GM18505 (cell line): Measurements from ENCODE around the gene LRRFIP1.

ENCODE experiments used
- ATAC-seq: cut with Tn5 transposase; IDR thresholded peaks from one replicate; pipeline ENCODE4 v1.9.1; 2021; ENCODE audit not compliant: unreplicated experiment
- POLR2A ChIP-seq: IDR thresholded peaks from 4 replicates; pipeline ENCODE4 v1.6.1; 2011; ENCODE audit warnings: borderline replicate concordance; ENCODE audit not compliant: insufficient read depth, insufficient read length; ENCODE audit errors: extremely low read depth

Gene LRRFIP1

GRCh38 chr2:237630216-237631000 is 3.0 kb downstream of the LRRFIP1 start:
- ATAC-seq: no peak
- TF ChIP-seq POLR2A: no peak

- TF ChIP-seq POLR2A: no peak
- ATAC-seq: no peak
Observed at GRCh38 chr2:237631007-237631785, 3.8 kb downstream of the LRRFIP1 start.

- no peak for ATAC-seq
- TF ChIP-seq POLR2A: no peak
Observed at GRCh38 chr2:237631801-237632585, 4.6 kb downstream of the LRRFIP1 start.

- TF ChIP-seq POLR2A: no peak
- no peak for ATAC-seq
Observed at GRCh38 chr2:237633061-237633561, 5.7 kb downstream of the LRRFIP1 start.

GRCh38 chr2:237636578-237636977 is 9.2 kb downstream of the LRRFIP1 start:
- no peak for ATAC-seq
- TF ChIP-seq POLR2A: no peak

GRCh38 chr2:237637429-237638135 is 10.2 kb downstream of the LRRFIP1 start:
- no peak for ATAC-seq
- no peak for TF ChIP-seq POLR2A

GRCh38 chr2:237638176-237638575 is 10.8 kb downstream of the LRRFIP1 start:
- no peak for TF ChIP-seq POLR2A
- no peak for ATAC-seq

- no peak for TF ChIP-seq POLR2A
- ATAC-seq: no peak
Observed at GRCh38 chr2:237639052-237639835, 11.9 kb downstream of the LRRFIP1 start.

- TF ChIP-seq POLR2A: no peak
- no peak for ATAC-seq
Observed at GRCh38 chr2:237639836-237640220, 12.4 kb downstream of the LRRFIP1 start.

- no peak for TF ChIP-seq POLR2A
- no peak for ATAC-seq
Observed at GRCh38 chr2:237640493-237640998, 13.2 kb downstream of the LRRFIP1 start.

- no peak for ATAC-seq
- TF ChIP-seq POLR2A: no peak
Observed at GRCh38 chr2:237642038-237642734, 14.8 kb downstream of the LRRFIP1 start.
